Bronchial epithelial cell (primary cell): Measurements from ENCODE around the gene SMIM5. TPM values are rescaled to one million over a fixed set of nuclear protein-coding genes. Genes with fewer than 3 reads are reported as not detected.
A peak's percentile ranks its signal among the peaks of the same experiment; 100 is the strongest.

Experiments used
- DNase-seq: peaks from one replicate; pipeline ENCODE4 v3.0.0-alpha.2; 2010; ENCODE audit warnings: low read depth
- FAIRE-seq: peaks from 2 replicates; lab custom pipeline; 2011; peaks lifted over from hg19 to GRCh38; lab: Jason Lieb, UNC
- H3K27me3 ChIP-seq: 2 replicates; pipeline ENCODE4 v1.5.1; 2011; ENCODE audit warnings: low read length; ENCODE audit not compliant: control insufficient read depth, insufficient read depth
- H3K36me3 ChIP-seq: 2 replicates; pipeline ENCODE4 v1.5.1; 2011; ENCODE audit warnings: low read length; ENCODE audit not compliant: control insufficient read depth, insufficient read depth
- H3K4me3 ChIP-seq: 2 replicates; pipeline ENCODE4 v1.5.1; 2011; ENCODE audit warnings: mild to moderate bottlenecking, low read depth, low read length, control low read depth
- CTCF ChIP-seq: IDR thresholded peaks from 2 replicates; pipeline ENCODE4 v1.5.1; 2011; ENCODE audit warnings: mild to moderate bottlenecking, moderate library complexity, low read length, control low read depth, inconsistent platforms; ENCODE audit not compliant: insufficient read depth, severe bottlenecking
- total RNA-seq: library from RNA; depleted of rRNA; stranded (reverse); fragments of >200 nt; gene quantifications from 2 replicates; pipeline ENCODE4 v1.2.1, GENCODE V29; 2014

The SMIM5 gene
- total RNA-seq, 1 donor from 2014 or later, result 3.9 TPM

DNA sequence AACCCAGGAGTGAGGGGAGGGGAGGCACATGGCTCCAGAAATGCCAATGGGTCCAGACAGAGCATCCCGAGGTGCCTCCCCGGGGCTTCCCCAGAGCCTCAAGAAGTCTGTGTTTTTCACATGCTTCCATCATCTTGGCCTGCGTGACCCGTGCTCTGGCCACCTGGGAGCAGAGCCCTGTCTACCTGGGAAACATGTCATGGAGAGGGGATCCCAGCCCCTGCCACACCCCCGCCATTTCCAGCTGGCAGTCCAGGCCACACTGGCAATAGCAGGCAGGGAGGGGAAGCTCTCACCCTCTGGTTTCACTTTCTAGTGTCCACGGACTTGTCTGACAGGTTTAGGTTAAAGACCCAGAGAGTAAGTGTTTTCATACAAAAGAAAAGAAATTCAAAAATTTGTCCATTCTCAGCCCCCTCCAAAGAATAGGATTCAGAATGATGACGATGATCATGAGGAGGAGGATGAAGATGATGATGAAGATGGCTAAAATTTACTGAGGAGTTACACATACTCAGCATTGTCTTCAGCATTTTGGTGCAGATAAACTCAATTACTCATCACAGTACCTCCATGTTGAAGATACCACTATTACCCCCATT, 9.0 kb downstream of the SMIM5 start:
- Histone ChIP-seq H3K36me3 (peaks cover 1% of the 10 kb centered on the region), H3K4me3 (no peak overlapping the region), H3K27me3 (no peaks in the 10 kb centered on the region)
- peak; percentile 40 for DNase-seq
- no peak for FAIRE-seq
- TF ChIP-seq CTCF, result no peak

- no peak for FAIRE-seq
These were observed 9.8 kb downstream of the SMIM5 start for GRCh38 chr17:75642784-75643642.

DNA sequence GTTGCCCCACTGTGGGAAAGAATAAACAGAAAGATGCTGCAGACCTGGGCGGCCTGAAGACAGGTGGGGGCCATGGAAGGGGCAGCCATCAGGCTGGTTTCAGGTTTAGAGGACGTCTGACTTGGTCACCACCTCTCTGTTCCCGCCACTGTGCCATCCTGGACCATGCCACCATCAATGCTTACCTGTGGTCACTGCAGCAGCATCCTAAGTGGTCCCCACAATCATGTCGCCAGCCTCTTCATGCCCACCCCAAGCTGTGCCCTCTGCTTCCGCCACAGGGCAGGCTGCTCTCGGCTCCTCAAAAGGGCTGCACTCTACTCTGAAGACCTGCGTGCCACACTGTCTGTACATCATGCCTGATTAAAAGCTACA, 10.4 kb downstream of the SMIM5 start:
- no peak for DNase-seq
- FAIRE-seq, result peak; percentile 13
- no peak for TF ChIP-seq CTCF
- Histone ChIP-seq H3K4me3 (no peak overlapping the region), H3K36me3 (peaks cover 1% of the 10 kb centered on the region), H3K27me3 (no peaks in the 10 kb centered on the region)

More at GRCh38 chr17:75642784-75643642, 9.8 kb downstream of the SMIM5 start:
- TF ChIP-seq CTCF, result no peak
- DNase-seq, result peak; percentile 37
- no peaks in the 10 kb centered on the region for H3K27me3 ChIP-seq
- H3K4me3 ChIP-seq, result no peak overlapping the region
- peaks cover 1% of the 10 kb centered on the region for H3K36me3 ChIP-seq

- Histone ChIP-seq H3K27me3 (no peaks in the 10 kb centered on the region), H3K36me3 (peaks cover 6% of the 10 kb centered on the region), H3K4me3 (no peak overlapping the region)
- no peak for TF ChIP-seq CTCF
- DNase-seq (peak; percentile 100), FAIRE-seq (peak; percentile 96)
These were observed 12.3 kb downstream of the SMIM5 start for GRCh38 chr17:75645501-75645888.

DNA sequence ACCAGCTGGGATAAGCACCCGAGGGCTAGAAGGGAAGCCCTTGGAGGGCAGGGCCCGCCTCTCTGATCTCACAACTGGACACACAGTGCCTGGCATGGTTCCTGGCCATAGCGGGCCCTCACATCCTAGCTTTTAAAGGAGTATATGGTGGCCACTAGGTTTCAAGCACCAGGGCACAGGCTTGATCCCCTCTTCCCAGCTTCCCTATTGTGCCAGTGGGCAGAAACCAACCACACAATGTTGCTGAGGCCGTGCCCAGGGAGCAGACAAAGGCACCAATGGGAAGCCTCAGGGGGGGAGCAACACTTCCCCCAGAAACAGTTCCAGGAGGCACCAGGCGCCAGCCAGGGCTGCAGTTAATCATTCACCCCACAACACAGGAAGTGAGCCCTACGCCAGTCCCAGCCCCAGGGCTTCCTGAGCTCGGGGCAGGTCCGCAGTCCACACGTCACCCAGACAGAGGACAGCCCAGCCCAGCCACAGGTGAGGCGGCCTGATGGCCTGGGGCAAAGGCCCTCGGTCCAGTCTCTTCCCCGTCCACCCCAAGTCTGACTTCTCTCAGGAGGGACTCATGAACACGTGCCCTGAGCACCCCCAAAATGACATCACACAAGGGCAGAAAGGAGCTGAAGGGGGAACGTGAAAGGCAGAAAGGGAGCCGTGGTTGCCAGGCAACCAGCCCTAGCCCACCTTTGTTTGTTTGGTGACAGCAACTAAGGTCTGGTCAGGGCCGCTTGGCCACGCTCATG, 12.8 kb downstream of the SMIM5 start:
- Histone ChIP-seq H3K36me3 (peaks cover 10% of the 10 kb centered on the region), H3K27me3 (no peaks in the 10 kb centered on the region), H3K4me3 (no peak overlapping the region)
- peak; percentile 80 for DNase-seq
- TF ChIP-seq CTCF, result no peak
- no peak for FAIRE-seq
